GM10248 (cell line): ENCODE data around the gene ZMYM4.

Experiments
- CTCF ChIA-PET: fragments of 300-600 bp; sonication (Branson Sonifier 250); formaldehyde crosslinking; extraction: SDS; loops from one replicate; lab custom pipeline; 2021; ENCODE audit warnings: antibody characterized with exemption; lab: Yijun Ruan, JAX
- POLR2A ChIA-PET: fragments of 350-650 bp; sonication (Branson Sonifier 250); formaldehyde crosslinking; extraction: SDS; loops from one replicate; lab custom pipeline; 2020; ENCODE audit warnings: antibody characterized with exemption; lab: Yijun Ruan, JAX
- DNase-seq: peaks from one replicate; pipeline ENCODE4 v3.0.0; 2012; ENCODE audit errors: extremely low spot score
- CTCF ChIP-seq: IDR thresholded peaks from 2 replicates; pipeline ENCODE4 v1.5.1; 2012; ENCODE audit warnings: mild to moderate bottlenecking, low read depth; ENCODE audit errors: extremely low read depth, missing control alignments, control extremely low read depth

Gene ZMYM4

GRCh38 chr1:35470977-35471613, 202.6 kb downstream of the ZMYM4 start:
- DNase-seq: no peak
- ChIA-PET CTCF (interaction anchor here (0.9 to 2.3 kb wide), 5 partner anchors 15 to 93 kb away, joined by 3 to 8 read pairs (median 3); no protein-coding TSS in a partner anchor), POLR2A (no interaction called here)
- no peak for TF ChIP-seq CTCF
